Breast epithelium (tissue), 4 donors: Measurements from ENCODE around the gene ANKRD49. TPM values are rescaled to one million over a fixed set of nuclear protein-coding genes. Genes with fewer than 3 reads are reported as not detected.

Experiments
- DNase-seq, 2 donors: peaks; one replicate each; pipeline ENCODE4 v3.0.0-alpha.2; 2019; ENCODE audit warnings: low spot score in 2 of 2
- H3K27ac ChIP-seq, 2 donors: fragments of 200-600 bp; sonication (generic) in 1 of 2; one replicate each; pipeline ENCODE4 v1.5.1; 2016 to 2019; ENCODE audit warnings: mild to moderate bottlenecking in 1 of 2
- H3K27me3 ChIP-seq, 2 donors: fragments of 200-600 bp; sonication (generic) in 1 of 2; one replicate each; pipeline versions ENCODE4 v1.5.1 to v1.6.0; 2017 to 2019; ENCODE audit warnings: control low read depth in 1 of 2, mild to moderate bottlenecking in 1 of 2
- H3K36me3 ChIP-seq: fragments of 200-600 bp; one replicate; pipeline ENCODE4 v1.5.1; 2019
- H3K4me1 ChIP-seq, 2 donors: fragments of 200-600 bp; sonication (generic); one replicate each; pipeline ENCODE4 v1.5.1; 2016 to 2019; ENCODE audit warnings: control low read depth in 1 of 2
- H3K4me3 ChIP-seq, 3 donors: fragments of 200-600 bp; sonication (generic); 1 replicate in 2 of 3; 2 replicates in 1 of 3; pipeline ENCODE4 v1.5.1; 2016 to 2019; ENCODE audit warnings: mild to moderate bottlenecking in 3 of 3, moderate library complexity in 2 of 3
- H3K9me3 ChIP-seq, 2 donors: fragments of 200-600 bp; sonication (generic) in 1 of 2; one replicate each; pipeline ENCODE4 v1.5.1; 2016 to 2019; ENCODE audit warnings: control low read depth in 1 of 2
- POLR2A ChIP-seq: fragments of 450-650 bp; IDR thresholded peaks from one replicate; pipeline ENCODE4 v1.6.1; 2016; ENCODE audit warnings: antibody characterized with exemption, mild to moderate bottlenecking, moderate library complexity
- POLR2AphosphoS5 ChIP-seq, 3 donors: sonication (generic); formaldehyde crosslinking; IDR thresholded peaks; one replicate each; pipeline ENCODE4 v1.6.1; 2017; ENCODE audit warnings: antibody characterized with exemption in 3 of 3
- intact Hi-C: fragments of 100-400 bp; cut with DNase I; formaldehyde crosslinking; loops from one replicate; pipeline ENCODE4 v1.15.1; 2023; ENCODE audit warnings: low total_unique reads
- total RNA-seq, 3 donors: library from RNA; depleted of rRNA; stranded (reverse); fragments of >200 nt; gene quantifications; one replicate each; pipeline ENCODE4 v1.1.0, GENCODE V29; 2016
- TF ChIP-seq, protein P1 (sequence below), 3 donors: fragments of 450-650 bp; IDR thresholded peaks; one replicate each; pipeline ENCODE4 v1.5.1; 2016 to 2017; ENCODE audit warnings: antibody characterized with exemption in 3 of 3, mild to moderate bottlenecking in 3 of 3, moderate library complexity in 3 of 3

The ANKRD49 gene
- total RNA-seq, 3 donors from 2014 or later, result 18.4 to 23.6 (median 21.3) TPM

DNA sequence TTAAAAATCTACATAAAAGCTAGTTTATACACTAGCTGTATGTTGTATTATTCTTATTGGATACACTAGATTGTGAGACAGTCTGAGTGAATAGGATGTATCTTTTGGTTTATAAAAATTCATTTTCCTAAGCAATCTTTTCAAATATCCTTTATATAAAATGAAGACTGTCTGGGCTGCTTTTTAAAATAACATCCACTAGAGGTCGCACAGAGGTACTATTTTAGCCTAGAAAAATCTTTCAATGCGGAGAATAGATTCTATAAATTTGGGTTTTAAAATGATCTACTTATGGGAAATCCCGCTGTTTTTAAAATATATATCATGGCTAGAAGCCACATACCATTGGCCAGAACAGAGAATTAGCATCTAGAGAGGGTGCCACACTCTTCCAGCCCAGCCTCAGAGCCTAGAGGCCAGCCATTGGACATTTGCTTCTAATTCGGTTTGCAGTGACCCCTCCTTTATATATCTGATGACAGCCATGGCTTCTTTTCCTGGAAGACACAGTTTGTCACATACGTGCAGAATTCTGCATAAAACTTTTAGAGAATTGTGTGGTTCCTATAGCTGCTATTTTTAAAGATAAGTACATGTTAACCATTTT is 25.8 kb downstream of the ANKRD49 start:
- peaks cover 0 to 3% of the 10 kb centered on the region in 2 donors for H3K4me1 ChIP-seq
- no peaks in the 10 kb centered on the region for H3K9me3 ChIP-seq
- intact Hi-C loops, result no loop called here
- no peak overlapping the region for H3K27ac ChIP-seq
- TF ChIP-seq, protein P1, sequence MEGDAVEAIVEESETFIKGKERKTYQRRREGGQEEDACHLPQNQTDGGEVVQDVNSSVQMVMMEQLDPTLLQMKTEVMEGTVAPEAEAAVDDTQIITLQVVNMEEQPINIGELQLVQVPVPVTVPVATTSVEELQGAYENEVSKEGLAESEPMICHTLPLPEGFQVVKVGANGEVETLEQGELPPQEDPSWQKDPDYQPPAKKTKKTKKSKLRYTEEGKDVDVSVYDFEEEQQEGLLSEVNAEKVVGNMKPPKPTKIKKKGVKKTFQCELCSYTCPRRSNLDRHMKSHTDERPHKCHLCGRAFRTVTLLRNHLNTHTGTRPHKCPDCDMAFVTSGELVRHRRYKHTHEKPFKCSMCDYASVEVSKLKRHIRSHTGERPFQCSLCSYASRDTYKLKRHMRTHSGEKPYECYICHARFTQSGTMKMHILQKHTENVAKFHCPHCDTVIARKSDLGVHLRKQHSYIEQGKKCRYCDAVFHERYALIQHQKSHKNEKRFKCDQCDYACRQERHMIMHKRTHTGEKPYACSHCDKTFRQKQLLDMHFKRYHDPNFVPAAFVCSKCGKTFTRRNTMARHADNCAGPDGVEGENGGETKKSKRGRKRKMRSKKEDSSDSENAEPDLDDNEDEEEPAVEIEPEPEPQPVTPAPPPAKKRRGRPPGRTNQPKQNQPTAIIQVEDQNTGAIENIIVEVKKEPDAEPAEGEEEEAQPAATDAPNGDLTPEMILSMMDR (IDR thresholded peaks at IDR 0.05), result peak; percentile 41 to 62 (median 54)
- no peak for TF ChIP-seq POLR2AphosphoS5 (IDR thresholded peaks at IDR 0.05)
- TF ChIP-seq POLR2A, result no peak
- H3K27me3 ChIP-seq, result no peaks in the 10 kb centered on the region
- no peaks in the 10 kb centered on the region for H3K36me3 ChIP-seq
- no peak for DNase-seq
- no peak overlapping the region for H3K4me3 ChIP-seq

- Histone ChIP-seq H3K4me3 (no peak overlapping the region), H3K9me3 (no peaks in the 10 kb centered on the region), H3K36me3 (no peaks in the 10 kb centered on the region), H3K27me3 (no peaks in the 10 kb centered on the region), H3K27ac (no peak overlapping the region), H3K4me1 (peaks cover 0 to 3% of the 10 kb centered on the region in 2 donors)
- intact Hi-C loops, result no loop called here
- no peak for DNase-seq
- no peak for TF ChIP-seq POLR2A
- TF ChIP-seq, protein P1 (IDR thresholded peaks at IDR 0.05), result no peak
- no peak for TF ChIP-seq POLR2AphosphoS5 (IDR thresholded peaks at IDR 0.05)
Observed at GRCh38 chr11:94521684-94522083, 27.9 kb downstream of the ANKRD49 start.

DNA sequence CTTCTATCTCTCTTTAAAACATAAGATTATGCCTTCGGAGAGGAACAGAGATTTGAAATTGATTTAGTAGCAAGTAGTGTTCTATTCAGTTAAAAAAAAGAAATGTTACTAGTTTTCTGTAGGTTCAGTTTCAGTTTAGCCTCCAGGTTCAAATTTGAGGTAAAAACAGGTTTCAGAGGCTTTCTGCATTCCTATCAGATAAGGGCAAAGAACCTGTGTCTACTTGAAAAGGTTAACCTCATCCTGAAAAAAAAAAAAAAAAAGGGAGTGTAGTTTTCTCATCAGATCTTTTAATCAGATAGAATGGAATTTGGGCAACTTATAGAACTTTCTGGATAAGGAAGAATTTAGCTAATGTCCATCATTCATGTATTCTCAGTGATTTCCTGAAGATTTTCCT is 30.6 kb downstream of the ANKRD49 start:
- Histone ChIP-seq H3K4me3 (no peak overlapping the region), H3K9me3 (no peaks in the 10 kb centered on the region), H3K4me1 (peaks cover 0 to 3% of the 10 kb centered on the region in 2 donors), H3K27ac (no peak overlapping the region), H3K36me3 (no peaks in the 10 kb centered on the region), H3K27me3 (no peaks in the 10 kb centered on the region)
- TF ChIP-seq, protein P1 (IDR thresholded peaks at IDR 0.05), result no peak
- TF ChIP-seq POLR2A, result no peak
- TF ChIP-seq POLR2AphosphoS5 (IDR thresholded peaks at IDR 0.05), result no peak
- intact Hi-C loops, result no loop called here
- no peak for DNase-seq

GRCh38 chr11:94525546-94526324 is 32.0 kb downstream of the ANKRD49 start:
- DNase-seq, result peak; percentile 67 to 69

More at GRCh38 chr11:94525546-94526324, 32.0 kb downstream of the ANKRD49 start:
- TF ChIP-seq, protein P1 (IDR thresholded peaks at IDR 0.05), result no peak
- TF ChIP-seq POLR2AphosphoS5 (IDR thresholded peaks at IDR 0.05), result no peak
- no peak for TF ChIP-seq POLR2A
- no peaks in the 10 kb centered on the region for H3K27me3 ChIP-seq
- no peaks in the 10 kb centered on the region for H3K9me3 ChIP-seq
- intact Hi-C loops, result no loop called here
- H3K4me1 ChIP-seq, result no peaks in the 10 kb centered on the region
- no peak overlapping the region for H3K4me3 ChIP-seq
- no peak overlapping the region for H3K27ac ChIP-seq
- H3K36me3 ChIP-seq, result no peaks in the 10 kb centered on the region
